C4-2B (cell line): Measurements from ENCODE around the gene UTS2.

Experiments used
- H3K27ac ChIP-seq: fragments of 450-650 bp; 2 replicates; pipeline ENCODE4 v1.5.1; 2017
- ZFX ChIP-seq: fragments of 450-650 bp; IDR thresholded peaks from 2 replicates; pipeline ENCODE4 v1.6.1; 2017
- TF ChIP-seq, protein P1 (sequence below): fragments of 450-650 bp; conservative IDR thresholded peaks from 2 replicates; pipeline ENCODE4 v1.5.1; 2017; ENCODE audit warnings: mild to moderate bottlenecking

Gene UTS2

DNA sequence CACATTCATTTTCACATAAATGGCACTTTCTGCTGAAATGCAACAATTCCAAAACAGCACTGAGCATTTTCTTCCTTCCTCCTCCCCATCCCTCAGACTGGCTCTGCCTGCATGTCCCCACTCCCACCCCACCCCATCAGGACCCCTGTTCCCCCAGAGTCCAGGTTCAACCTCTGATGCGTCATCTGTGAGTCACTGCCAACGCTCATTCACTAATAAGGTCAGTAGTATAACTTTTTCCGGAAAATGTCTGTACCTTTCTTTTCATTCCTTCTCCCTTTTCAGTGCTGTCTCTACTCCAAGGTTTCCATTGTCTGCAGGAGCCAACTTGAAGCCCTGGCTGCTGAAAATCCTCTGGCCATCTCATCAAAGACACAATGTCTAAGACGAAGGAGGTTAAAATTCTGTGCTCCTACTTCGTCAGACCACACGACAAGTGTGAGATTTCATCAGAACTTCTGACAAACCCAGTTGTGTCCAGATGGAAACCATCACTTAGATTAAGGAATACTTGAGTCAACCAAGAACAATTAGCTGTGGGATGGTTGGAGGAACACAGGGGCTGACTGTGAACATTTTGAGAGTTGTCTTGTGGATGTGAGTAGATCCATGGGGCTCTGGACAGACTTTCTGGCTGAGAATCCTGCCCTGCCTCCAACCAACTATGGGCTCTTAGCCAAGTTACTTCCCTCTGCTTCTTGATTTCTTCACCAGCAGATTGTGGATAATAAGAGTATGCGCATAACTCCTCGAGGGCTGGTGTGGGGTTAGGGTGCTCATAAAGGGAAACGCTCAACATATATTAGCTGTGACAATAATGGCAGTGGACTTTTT lies 35.6 kb upstream of the UTS2 start:
- H3K27ac ChIP-seq: no peak overlapping the region
- TF ChIP-seq, protein P1, sequence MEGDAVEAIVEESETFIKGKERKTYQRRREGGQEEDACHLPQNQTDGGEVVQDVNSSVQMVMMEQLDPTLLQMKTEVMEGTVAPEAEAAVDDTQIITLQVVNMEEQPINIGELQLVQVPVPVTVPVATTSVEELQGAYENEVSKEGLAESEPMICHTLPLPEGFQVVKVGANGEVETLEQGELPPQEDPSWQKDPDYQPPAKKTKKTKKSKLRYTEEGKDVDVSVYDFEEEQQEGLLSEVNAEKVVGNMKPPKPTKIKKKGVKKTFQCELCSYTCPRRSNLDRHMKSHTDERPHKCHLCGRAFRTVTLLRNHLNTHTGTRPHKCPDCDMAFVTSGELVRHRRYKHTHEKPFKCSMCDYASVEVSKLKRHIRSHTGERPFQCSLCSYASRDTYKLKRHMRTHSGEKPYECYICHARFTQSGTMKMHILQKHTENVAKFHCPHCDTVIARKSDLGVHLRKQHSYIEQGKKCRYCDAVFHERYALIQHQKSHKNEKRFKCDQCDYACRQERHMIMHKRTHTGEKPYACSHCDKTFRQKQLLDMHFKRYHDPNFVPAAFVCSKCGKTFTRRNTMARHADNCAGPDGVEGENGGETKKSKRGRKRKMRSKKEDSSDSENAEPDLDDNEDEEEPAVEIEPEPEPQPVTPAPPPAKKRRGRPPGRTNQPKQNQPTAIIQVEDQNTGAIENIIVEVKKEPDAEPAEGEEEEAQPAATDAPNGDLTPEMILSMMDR: no peak
- TF ChIP-seq ZFX: no peak

DNA sequence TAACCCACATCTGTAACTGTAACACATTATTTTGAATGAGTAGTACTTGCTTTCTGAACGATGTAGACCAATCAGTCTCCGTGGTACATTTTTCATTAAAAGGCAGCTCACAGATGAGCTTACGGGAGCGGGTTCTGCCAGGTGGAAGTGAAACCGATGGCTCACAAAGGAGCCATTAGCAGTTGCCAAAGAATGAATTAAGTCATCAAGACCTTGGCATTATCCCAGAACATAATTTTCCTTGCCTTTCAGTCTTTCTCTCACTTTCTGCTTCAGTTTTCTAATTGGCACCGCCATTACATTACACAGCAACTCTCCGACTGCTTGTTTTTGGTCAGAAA lies 33.5 kb upstream of the UTS2 start:
- TF ChIP-seq ZFX: no peak
- TF ChIP-seq, protein P1: no peak
- H3K27ac ChIP-seq: no peak overlapping the region

DNA sequence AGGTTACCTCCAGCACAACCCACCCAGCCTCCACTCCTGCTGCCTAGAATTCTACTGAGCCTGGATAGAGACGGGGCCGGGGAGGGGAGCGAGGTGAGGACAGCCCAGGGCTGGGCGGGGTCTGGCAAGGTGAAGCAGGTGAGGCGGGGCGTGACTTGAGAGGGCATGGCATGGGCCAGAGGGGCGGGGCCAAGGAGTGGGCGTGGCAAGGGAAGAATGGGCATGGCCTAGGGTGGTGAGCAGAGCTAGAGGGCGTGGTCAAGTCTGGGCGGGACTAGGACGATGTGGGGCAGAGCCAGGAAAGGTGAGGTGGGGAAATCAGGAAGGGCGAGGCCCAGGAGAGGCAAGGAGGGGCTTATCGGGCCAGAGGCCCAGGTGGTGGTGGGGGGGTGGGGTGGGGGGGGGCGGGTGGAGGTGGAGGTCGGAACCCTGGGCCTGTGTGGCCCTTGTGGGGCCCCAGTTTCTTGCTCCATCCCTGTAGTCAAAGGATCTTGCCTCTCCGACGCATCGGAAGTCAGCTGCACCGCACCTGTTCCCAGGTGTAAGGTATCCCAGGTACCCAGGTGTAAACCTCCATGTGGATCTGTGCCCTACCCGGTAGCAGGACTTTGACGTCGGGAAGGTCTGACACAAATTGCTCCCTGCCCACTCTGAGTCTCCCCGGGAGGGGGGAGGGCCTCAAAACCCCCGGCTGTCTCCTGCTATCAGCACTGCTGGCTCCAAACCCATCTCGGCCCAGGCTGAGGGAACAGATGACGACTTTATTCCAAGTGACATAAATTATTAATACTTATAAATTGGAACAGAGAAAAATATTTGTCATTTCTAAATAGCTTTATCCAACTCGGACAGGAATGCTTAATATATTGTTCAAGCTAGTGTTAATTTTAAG lies 32.9 kb upstream of the UTS2 start:
- no peak for TF ChIP-seq ZFX
- TF ChIP-seq, protein P1: no peak
- H3K27ac ChIP-seq: no peak overlapping the region

DNA sequence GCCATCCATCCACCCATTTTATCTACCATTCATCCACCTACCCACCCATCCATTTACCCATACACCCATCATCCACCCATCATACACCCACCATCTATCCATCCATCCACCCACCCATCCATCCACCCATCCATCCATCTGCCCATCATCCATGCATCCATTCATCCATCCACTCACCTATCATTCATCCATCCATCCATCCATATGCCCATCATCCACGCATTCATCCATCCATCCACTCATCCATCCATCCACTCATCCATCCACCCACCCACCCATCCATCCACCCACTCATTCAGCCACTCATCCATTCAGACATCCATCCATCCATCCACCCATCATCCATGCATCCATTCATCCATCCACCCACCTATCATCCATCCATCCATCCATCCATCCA lies 31.9 kb upstream of the UTS2 start:
- H3K27ac ChIP-seq: no peak overlapping the region
- TF ChIP-seq, protein P1: no peak

DNA sequence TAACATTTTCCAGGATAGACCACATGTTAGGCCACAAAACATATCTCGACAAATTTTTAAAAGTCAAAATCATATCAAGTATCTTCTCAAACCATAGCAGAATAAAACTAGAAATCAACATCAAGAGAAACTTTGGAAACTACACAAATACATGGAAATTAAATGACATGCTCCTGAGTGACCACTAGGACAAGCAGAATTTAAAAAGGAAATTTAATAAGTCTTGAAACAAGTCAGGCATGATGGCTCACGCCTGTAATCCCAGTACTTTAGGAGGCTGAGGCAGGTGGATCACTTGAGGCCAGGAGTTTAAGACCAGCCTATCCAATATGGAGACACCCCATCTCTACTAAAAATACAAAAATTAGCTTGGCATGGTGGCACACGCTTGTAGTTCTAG lies 26.4 kb upstream of the UTS2 start:
- no peak for TF ChIP-seq ZFX
- TF ChIP-seq, protein P1: no peak; the same call in 1 of the 2 replicates
- H3K27ac ChIP-seq: no peak overlapping the region

DNA sequence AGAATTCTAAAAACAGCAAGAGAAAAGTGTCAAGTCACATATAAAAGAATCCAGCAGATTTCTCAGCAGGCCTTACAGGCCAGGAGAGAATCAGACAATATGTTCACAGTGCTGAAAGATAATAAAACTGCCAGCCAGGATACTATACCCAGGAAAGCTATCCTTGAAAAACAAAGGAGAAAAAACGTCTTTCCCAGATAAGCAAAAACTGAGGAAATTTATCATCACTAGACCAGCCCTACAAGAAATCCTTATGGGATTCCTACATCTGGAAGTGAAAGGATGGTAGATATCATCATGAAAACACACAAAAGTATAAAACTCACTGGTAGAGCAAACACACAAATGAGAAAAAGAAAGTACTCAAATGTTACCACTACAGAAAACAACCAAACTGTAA lies 25.2 kb upstream of the UTS2 start:
- H3K27ac ChIP-seq: no peak overlapping the region
- TF ChIP-seq, protein P1: no peak
- TF ChIP-seq ZFX: no peak
